Measurements from ENCODE around the gene ATP6AP2.
"Not testable (repeated sequence)": the region's sequence is repeated elsewhere in the genome, so short reads cannot be mapped to it uniquely, and the experiment has no call there.

ATP6AP2 gene, protein sequence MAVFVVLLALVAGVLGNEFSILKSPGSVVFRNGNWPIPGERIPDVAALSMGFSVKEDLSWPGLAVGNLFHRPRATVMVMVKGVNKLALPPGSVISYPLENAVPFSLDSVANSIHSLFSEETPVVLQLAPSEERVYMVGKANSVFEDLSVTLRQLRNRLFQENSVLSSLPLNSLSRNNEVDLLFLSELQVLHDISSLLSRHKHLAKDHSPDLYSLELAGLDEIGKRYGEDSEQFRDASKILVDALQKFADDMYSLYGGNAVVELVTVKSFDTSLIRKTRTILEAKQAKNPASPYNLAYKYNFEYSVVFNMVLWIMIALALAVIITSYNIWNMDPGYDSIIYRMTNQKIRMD

GRCh38 chrX:40580537-40581335 is at the start of gene ATP6AP2:
Gene ATP6AP2 (plus strand): TSS chrX:40580970. CDS start chrX:40581066, 96 bp downstream.
- DNase-seq = peak; percentile 90

DNA sequence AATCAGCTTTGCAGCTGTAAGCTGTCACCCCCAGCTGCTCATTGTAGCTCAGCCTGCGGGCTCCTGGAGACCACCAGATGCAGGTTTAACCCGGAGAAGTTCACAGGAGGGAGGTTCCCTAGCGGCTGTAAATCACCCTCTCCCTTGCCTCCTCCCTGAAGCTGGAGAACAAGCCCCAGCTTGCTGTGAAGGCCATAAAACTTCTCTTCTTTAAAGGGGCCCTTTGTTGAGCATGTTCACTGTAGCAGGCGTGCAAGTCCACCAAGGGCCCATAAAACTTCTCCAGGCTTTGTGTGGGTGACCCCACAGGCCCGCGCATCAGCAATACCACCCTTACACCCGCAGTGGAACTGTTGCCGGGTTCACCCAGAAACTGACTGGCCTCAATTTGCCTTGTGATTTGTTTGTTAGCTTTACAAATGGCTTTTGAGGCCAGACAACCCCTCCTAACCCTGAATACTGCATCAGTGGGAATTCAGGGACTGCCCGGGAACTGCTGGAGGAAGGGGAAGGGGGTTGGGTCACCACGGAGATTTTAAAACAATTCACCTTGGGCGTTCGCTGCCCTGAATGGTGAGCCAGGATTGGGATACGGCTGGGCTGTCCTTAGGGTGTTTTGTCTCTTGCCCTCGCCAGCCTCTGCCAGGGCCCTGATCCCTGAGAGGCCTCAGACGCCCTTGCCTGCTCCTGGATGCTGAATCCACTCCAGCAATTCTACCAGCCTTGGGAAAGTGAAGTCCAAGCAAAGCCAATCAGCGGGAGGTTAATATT is 49.5 kb upstream of the ATP6AP2 start:
- DNase-seq = peak; percentile 63

DNA sequence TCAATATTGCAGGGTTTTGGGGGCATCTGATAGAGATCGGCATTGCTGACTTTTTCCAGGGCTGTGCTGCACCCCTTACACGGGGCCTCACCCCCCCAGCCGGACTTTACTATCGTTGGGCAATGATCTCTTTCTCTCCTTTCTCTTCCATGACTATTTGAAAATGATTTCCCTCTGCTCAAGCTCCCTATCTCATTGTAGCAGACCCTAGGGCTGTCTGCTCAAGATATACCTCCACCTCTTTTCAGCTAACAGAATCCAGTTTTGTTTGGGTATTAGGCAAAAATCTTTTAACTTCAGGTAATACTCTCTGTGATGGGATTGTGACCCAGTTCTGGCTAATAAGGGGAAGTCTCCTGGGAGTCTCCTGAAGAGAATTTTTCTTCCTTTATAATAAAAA is 43.5 kb upstream of the ATP6AP2 start:
- DNase-seq = no peak

DNA sequence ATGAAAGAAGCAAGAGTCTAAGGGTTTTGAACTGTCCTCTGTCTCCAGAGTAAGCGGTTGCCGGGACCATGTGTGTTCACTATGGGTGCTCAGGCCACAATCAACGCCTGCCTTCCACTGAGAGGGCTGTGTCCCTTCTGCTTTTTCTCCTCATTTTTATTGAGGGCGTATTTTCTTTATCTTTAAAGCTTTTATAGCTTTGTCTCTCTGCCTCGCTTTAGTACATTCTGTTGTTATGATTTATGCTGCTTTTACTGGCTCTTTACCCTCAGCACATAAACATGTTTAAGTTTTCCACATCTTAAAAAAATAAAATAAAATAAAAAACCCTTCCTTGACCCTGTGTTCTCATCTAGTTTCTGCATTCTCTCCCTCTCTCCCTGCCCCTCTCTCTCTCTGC is 42.4 kb upstream of the ATP6AP2 start:
- DNase-seq = no peak

GRCh38 chrX:40539214-40540142 is 41.3 kb upstream of the ATP6AP2 start:
- no peak for DNase-seq

DNA sequence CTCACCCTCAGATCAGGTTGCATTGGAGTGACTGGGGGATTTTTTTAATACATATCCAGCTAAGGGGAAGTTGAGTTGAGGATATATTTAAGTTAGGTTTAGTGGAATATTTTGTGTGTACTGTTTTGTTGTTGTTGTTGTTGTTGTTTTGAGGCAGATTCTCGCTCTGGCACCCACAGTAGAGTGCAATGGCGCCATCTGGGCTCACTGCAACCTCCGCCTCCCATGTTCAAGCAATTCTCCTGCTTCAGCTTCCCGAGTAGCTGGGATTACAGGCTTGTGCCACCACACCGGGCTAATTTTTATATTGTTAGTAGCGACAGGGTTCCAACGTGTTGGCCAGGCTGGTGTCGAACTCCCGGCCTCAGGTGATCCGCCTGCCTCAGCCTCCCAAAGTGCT is 38.6 kb upstream of the ATP6AP2 start:
- no peak for DNase-seq

GRCh38 chrX:40542972-40543371 is 37.8 kb upstream of the ATP6AP2 start:
- DNase-seq = no peak

GRCh38 chrX:40543661-40544328 is 37.0 kb upstream of the ATP6AP2 start:
- peak; percentile 75 for DNase-seq

- no peak for DNase-seq
These were observed 36.2 kb upstream of the ATP6AP2 start for GRCh38 chrX:40544343-40545266.

- DNase-seq = no peak
These were observed 33.9 kb upstream of the ATP6AP2 start for GRCh38 chrX:40546870-40547269.

DNA sequence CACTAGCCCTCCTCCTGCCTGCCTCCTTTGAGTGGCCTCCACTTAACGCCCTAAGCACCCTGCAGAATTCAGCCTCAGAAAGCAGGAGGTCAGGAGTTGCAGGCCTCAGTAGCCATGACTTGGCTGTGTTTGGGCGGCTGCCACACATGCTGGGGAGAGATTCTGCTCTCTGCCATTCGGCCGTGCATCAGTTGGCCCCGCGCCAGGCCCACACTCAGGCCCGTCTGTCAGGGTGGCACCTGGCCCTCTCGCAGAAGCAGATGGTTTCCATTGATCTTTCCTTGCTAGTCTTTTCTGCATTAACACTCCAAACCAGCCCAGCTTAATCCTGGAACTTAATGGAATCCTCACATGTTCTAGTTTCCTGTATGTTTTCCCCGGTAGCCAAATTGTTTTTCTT is 30.7 kb upstream of the ATP6AP2 start:
- peak; percentile 77 for DNase-seq

DNA sequence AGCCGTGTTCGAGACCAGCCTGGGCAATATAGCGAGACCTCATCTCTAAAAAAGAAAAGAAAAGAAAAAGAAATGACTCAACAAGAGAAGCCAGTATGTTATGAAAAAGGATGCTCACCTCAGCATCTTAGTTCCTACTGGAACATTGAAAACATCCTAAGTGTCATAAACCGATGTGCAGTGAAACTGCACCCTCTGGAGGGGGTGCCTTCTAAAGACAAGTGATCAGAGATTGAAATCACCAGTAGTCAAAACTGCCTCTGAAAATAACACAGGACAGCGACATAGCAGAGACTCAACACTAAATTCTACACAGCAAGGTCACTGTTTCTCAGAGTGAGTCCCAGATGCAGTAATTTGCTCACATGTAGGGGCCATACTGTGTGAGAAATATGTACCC is 28.0 kb upstream of the ATP6AP2 start:
- no peak for DNase-seq

DNA sequence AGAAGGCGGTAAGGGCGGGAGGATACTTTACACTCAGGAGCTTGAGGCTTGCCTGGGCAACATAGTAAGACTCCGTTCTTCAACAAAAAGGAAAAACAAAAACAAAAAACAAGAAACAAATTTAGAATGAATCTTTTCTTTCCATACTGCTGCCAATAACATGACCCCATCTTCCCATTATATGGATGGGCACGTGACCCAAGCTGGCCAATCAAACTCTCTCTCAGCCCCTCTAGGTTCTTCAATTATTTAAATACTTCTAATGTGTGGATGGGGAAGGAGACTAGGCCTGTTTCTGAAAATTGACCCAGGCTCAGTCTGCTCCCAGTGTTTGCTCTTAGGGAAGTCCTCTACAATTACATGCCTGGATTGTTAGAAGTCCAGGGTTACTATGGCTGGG is 22.2 kb upstream of the ATP6AP2 start:
- no peak for DNase-seq

- no peak for DNase-seq
These were observed 17.0 kb upstream of the ATP6AP2 start for GRCh38 chrX:40563784-40564183.

DNA sequence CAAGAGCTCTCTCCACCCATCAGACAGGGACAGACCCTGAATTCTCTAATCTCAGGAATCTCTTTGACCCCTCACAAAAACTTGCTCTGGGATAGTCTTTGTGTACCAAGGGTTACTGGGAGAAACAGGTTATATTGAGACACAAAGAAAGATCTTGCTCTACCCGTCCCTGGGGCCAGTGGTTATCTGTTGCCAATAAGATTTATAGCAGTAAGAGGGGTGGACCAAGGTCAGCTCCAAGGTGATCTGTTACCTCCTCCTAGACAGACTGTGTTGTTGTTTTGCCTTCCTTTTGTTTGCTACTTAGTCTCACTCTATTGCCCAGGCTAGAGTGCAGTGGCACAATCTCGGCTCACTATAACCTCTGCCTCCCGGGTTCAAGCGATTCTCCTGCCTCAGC is 16.3 kb upstream of the ATP6AP2 start:
- no peak for DNase-seq

DNA sequence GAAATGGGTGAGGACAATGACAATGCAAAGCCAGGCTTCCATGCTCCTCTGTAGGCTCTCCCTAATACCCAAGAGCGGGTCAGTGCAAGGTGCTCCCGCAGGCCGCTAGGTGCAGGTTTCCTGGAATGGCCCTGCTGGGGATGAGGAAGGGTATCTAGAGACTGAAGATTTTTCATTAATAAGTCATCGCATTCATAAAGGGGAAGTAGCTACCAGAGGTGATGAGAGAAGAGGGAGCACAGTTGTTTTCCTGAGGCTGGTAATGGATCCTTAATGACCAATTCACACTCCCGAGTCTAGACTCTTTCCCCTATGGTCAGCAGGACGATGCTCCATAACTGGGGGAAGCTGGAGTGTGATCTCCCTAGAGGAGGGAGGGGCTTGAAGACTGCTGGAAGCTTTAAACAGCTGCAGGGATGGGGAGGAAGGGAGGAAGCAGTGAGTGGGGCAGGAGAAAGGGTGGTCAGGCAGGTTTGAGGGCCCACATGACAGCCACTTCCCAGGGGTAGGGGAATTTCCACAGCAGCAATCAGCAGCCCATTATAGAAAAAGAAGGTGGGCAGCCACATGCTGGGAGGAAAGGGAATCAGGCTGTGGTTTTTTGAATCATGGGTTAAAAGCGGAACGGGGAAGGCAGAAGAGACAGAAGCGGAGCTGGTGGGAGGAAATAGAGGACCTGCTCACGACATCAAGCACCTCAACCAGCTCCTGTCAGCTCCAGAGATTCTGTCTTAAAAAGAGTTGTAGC is 10.2 kb upstream of the ATP6AP2 start:
- DNase-seq = no peak

GRCh38 chrX:40571164-40571563 is 9.6 kb upstream of the ATP6AP2 start:
- not testable (repeated sequence) for DNase-seq

- DNase-seq = no peak
These were observed 9.2 kb upstream of the ATP6AP2 start for GRCh38 chrX:40571600-40571999.

GRCh38 chrX:40573763-40574162 is 7.0 kb upstream of the ATP6AP2 start:
- no peak for DNase-seq

- peak; percentile 39 for DNase-seq
These were observed 5.4 kb upstream of the ATP6AP2 start for GRCh38 chrX:40575411-40575810.
